ENCODE data around the gene VASH1. TPM values are rescaled to one million over a fixed set of nuclear protein-coding genes. Genes with fewer than 3 reads are reported as not detected.

The VASH1 gene
- total RNA-seq = 26.0 to 41.8 TPM (median 29.7 TPM) in 3 replicates
- long read RNA-seq, partial matches to known transcripts = 2 of 29 reads
- long read RNA-seq, other reads (novel, unspliced or antisense) = 23 of 29 reads

DNA sequence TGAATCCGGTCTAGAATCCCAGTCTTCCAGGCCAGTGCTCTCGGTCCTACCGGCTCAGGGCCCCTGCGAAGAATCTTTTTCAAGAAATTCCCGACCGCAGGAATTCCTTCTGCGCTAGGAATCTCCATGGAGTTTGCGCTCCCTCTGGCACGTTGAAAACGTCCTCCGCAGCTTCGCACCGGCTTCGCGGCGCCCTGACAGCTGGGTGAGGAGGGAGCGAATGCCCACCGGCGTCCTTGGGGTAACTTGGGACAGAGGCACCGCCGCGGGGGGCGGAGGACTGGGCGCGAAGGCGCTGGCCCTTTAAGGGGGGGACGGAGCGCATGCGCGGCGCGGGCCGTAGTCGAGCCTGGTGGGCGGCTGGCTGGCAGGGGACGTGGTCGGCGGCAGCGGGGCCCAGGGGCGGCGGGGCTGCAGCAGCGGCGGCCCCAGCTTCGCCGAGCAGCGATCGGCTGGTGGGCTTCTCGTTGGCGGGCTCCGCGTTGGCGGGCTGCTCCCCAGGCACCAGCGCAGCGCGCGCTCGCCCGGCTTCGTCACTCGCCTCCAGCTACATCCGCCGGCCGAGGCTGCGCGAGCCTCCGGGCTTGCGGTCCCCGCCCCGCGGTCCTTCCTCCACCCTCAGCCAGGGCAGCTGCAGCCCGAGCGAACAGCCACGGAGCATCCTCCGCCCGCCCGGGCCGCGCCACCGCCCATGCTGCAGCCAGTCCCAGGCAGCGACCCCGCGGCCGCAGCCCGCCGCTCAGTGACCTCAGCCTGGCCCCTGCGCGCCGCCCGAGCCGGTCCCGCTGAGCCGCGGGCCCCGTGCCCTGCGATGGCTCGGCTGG is at the start of gene VASH1:
Gene VASH1 (plus strand): TSS at position 333 of the 824 bp plus-strand sequence. CDS start 1,354 bp downstream, outside the sequence.
- Mint-ChIP-seq H3K4me1 (ENCODE audit: low read depth) (peaks cover 33% of the 10 kb centered on the region), H3K27me3 (ENCODE audit: low read depth) (no peaks in the 10 kb centered on the region), H3K4me3 (ENCODE audit: unreplicated experiment) (peak within 1 kb of the TSS; percentile 83), H3K36me3 (ENCODE audit: low read depth) (peaks cover 2% of the 10 kb centered on the region), H3K27ac (ENCODE audit: unreplicated experiment) (peak within 1 kb of the TSS; percentile 45), H3K9me3 (ENCODE audit: low read depth) (no peaks in the 10 kb centered on the region)
- TF ChIP-seq, protein P1, sequence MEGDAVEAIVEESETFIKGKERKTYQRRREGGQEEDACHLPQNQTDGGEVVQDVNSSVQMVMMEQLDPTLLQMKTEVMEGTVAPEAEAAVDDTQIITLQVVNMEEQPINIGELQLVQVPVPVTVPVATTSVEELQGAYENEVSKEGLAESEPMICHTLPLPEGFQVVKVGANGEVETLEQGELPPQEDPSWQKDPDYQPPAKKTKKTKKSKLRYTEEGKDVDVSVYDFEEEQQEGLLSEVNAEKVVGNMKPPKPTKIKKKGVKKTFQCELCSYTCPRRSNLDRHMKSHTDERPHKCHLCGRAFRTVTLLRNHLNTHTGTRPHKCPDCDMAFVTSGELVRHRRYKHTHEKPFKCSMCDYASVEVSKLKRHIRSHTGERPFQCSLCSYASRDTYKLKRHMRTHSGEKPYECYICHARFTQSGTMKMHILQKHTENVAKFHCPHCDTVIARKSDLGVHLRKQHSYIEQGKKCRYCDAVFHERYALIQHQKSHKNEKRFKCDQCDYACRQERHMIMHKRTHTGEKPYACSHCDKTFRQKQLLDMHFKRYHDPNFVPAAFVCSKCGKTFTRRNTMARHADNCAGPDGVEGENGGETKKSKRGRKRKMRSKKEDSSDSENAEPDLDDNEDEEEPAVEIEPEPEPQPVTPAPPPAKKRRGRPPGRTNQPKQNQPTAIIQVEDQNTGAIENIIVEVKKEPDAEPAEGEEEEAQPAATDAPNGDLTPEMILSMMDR (IDR thresholded peaks at IDR 0.05) = no peak
- DNase-seq (ENCODE audit: low spot score) = no peak

DNA sequence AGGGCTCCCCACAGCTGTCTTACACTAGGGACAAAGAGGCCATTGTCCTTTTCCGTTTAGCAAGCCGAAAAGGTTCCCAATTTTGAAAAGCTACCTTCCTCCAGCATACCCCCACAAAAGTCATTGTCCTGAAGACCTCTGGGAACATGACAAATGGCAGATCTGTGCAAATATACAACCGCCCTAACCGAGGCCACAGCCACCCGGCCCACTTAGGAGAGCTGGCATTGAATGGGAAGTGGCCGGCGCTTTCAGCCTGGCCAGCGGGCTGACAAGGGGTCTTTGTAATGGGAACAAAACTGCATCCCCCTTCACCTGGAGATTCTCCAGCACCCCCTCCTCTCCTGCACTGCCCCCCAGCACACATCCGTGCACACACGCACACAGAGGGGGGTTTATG is 48.1 kb upstream of the VASH1 start:
- TF ChIP-seq, protein P1 (IDR thresholded peaks at IDR 0.05) = no peak
- H3K27me3 Mint-ChIP-seq (ENCODE audit: low read depth) = peaks cover 2% of the 10 kb centered on the region
- H3K9me3 Mint-ChIP-seq (ENCODE audit: low read depth) = no peaks in the 10 kb centered on the region

DNA sequence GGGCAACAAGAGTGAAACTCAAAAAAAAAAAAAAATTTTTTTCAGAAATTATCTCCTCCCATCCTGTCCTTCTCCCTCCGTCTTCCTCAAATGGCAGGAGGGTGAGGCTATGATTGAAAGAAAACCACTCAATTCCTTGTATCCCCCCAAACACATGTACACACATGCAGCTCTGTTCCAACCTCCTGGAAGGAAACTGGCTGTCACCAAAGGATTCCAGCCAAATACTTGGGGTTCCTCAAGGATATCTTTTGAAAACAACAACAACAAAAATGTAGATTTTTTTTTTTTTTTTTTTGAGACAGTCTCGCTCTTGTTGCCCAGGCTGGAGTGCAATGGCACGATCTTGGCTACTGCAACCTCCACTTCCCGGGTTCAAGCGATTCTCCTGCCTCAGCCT is 46.8 kb upstream of the VASH1 start:
- Mint-ChIP-seq H3K4me1 (ENCODE audit: low read depth) (peaks cover 6% of the 10 kb centered on the region), H3K27me3 (ENCODE audit: low read depth) (peaks cover 2% of the 10 kb centered on the region), H3K27ac (ENCODE audit: unreplicated experiment) (no peak overlapping the region), H3K36me3 (ENCODE audit: low read depth) (no peaks in the 10 kb centered on the region), H3K9me3 (ENCODE audit: low read depth) (no peaks in the 10 kb centered on the region), H3K4me3 (ENCODE audit: unreplicated experiment) (no peak overlapping the region)
- TF ChIP-seq, protein P1 (IDR thresholded peaks at IDR 0.05) = no peak
- no peak for DNase-seq (ENCODE audit: low spot score)

More for the DNA sequence above, 48.1 kb upstream of the VASH1 start:
- Mint-ChIP-seq H3K4me3 (ENCODE audit: unreplicated experiment) (no peak overlapping the region), H3K36me3 (ENCODE audit: low read depth) (no peaks in the 10 kb centered on the region), H3K4me1 (ENCODE audit: low read depth) (peaks cover 6% of the 10 kb centered on the region), H3K27ac (ENCODE audit: unreplicated experiment) (no peak overlapping the region)
- no peak for DNase-seq (ENCODE audit: low spot score)

DNA sequence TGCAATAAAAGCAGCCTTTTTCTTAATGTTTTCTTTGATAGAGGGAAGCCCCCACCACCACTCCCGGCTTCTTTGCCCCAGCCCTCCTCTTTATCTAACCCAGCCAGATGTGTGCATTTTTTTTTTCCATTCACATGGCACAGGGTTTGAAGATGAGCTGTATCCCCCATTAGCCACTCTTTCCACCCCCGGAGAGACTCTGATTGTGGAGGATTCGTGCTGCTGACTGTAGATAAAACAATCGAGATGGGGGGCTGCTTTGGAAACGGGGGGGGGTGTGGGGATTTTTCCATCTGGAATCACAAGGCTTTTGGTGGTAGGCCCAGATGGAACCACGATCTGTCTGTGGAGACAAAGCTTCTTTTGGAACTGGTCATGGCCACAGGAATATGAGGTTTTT is 46.2 kb upstream of the VASH1 start:
- H3K27me3 Mint-ChIP-seq (ENCODE audit: low read depth) = peaks cover 2% of the 10 kb centered on the region
- no peaks in the 10 kb centered on the region for H3K9me3 Mint-ChIP-seq (ENCODE audit: low read depth)
- TF ChIP-seq, protein P1 (IDR thresholded peaks at IDR 0.05) = no peak
- no peak for DNase-seq (ENCODE audit: low spot score)
- H3K4me1 Mint-ChIP-seq (ENCODE audit: low read depth) = peaks cover 6% of the 10 kb centered on the region
- H3K27ac Mint-ChIP-seq (ENCODE audit: unreplicated experiment) = no peak overlapping the region
- no peaks in the 10 kb centered on the region for H3K36me3 Mint-ChIP-seq (ENCODE audit: low read depth)
- H3K4me3 Mint-ChIP-seq (ENCODE audit: unreplicated experiment) = no peak overlapping the region

DNA sequence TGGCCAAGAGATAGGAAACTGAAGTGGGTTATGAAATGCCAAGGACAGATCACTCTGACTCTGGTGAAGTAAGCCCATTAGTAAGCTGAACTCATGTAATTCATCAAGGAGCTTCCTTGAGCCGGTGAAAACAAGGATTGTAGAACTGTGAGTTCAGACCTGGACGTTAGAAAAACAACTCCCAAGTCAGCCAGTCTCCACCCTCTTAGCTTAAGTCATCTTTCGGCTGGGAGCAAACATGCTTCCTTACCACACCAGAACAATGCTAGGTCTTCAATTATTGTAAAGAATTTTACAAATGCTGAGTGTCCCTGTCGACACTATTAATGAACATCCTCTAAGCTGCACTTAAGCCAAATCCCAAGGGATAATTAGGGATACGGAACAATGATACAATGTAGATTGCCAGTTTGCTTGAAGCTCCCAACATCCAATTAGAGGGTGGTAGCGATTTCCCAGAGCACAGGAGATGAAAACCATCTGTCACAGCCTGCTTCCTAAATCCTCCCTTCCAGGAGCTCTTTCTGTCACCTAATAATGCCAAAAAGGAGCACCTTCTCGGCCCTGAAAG is 45.7 kb upstream of the VASH1 start:
- Mint-ChIP-seq H3K27ac (ENCODE audit: unreplicated experiment) (no peak overlapping the region), H3K4me3 (ENCODE audit: unreplicated experiment) (no peak overlapping the region), H3K4me1 (ENCODE audit: low read depth) (peaks cover 11% of the 10 kb centered on the region), H3K27me3 (ENCODE audit: low read depth) (peaks cover 2% of the 10 kb centered on the region), H3K36me3 (ENCODE audit: low read depth) (no peaks in the 10 kb centered on the region), H3K9me3 (ENCODE audit: low read depth) (no peaks in the 10 kb centered on the region)
- no peak for DNase-seq (ENCODE audit: low spot score)
- TF ChIP-seq, protein P1 (IDR thresholded peaks at IDR 0.05) = no peak
